ENCODE measurements around the gene DDX42. TPM values are rescaled to one million over a fixed set of nuclear protein-coding genes. Genes with fewer than 3 reads are reported as not detected.
"Not testable (repeated sequence)": the region's sequence is repeated elsewhere in the genome, so short reads cannot be mapped to it uniquely, and the experiment has no call there.

Gene DDX42
- total RNA-seq, 4 donors from 2014 or later: 27.1 to 88.5 (median 51.9) TPM

- peaks cover 6 to 73% (median 28%) of the 10 kb centered on the region in 3 donors for H3K36me3 ChIP-seq
- intact Hi-C loops (cut with DNase I): no loop called here
- WGBS, 2 donors: 91 to 100% methylated on average over 1 of the region's 1 CpG
Measured at GRCh38 chr17:63786117-63786516, 12.1 kb downstream of the DDX42 start.

DNA sequence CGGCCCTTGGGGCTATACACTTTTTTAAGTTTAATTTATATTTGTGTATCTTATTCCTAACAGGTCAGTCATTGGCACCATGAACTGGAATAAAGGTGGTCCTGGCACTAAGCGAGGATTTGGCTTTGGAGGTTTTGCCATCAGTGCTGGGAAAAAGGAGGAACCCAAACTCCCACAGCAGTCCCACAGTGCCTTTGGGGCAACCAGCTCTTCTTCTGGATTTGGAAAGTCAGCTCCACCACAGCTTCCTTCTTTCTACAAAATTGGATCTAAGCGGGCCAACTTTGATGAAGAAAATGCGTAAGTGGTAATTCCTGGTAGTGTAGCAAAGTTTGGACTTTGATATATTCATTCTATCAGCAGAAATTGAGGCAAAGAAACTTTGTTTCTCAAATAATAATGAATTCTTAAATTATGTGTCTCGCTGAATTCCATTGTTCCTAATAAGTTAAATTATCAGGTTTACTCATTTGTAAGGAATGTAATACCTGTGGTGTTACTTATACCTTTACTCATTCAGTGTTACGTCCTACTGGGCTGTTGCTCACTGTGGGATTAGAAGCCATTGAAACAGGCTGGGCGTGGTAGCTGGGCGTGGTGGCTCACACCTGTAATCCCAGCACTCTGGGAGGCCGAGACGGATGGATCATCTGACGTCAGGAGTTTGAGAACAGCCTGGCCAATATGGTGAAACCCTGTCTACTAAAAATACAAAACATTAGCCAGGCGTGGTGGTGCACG lies 13.2 kb downstream of the DDX42 start:
- TF ChIP-seq POLR2A (IDR thresholded peaks at IDR 0.05): no peak
- TF ChIP-seq, protein P1, sequence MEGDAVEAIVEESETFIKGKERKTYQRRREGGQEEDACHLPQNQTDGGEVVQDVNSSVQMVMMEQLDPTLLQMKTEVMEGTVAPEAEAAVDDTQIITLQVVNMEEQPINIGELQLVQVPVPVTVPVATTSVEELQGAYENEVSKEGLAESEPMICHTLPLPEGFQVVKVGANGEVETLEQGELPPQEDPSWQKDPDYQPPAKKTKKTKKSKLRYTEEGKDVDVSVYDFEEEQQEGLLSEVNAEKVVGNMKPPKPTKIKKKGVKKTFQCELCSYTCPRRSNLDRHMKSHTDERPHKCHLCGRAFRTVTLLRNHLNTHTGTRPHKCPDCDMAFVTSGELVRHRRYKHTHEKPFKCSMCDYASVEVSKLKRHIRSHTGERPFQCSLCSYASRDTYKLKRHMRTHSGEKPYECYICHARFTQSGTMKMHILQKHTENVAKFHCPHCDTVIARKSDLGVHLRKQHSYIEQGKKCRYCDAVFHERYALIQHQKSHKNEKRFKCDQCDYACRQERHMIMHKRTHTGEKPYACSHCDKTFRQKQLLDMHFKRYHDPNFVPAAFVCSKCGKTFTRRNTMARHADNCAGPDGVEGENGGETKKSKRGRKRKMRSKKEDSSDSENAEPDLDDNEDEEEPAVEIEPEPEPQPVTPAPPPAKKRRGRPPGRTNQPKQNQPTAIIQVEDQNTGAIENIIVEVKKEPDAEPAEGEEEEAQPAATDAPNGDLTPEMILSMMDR (IDR thresholded peaks at IDR 0.05): no peak
- Histone ChIP-seq H3K4me3 (no peak overlapping the region), H3K27ac (peak overlapping the region; percentile 2 to 72 (median 53)), H3K27me3 (no peaks in the 10 kb centered on the region), H3K9me3 (no peaks in the 10 kb centered on the region), H3K4me1 (peaks cover 0 to 50% (median 3%) of the 10 kb centered on the region in 3 donors), H3K36me3 (peaks cover 6 to 80% (median 28%) of the 10 kb centered on the region in 3 donors)
- no peak for DNase-seq
- 59 to 93% methylated on average over 10 to 11 of the region's 13 CpGs for WGBS, 2 donors
- intact Hi-C loops (cut with DNase I): no loop called here

More at GRCh38 chr17:63786117-63786516, 12.1 kb downstream of the DDX42 start:
- no peaks in the 10 kb centered on the region for H3K27me3 ChIP-seq
- no peak for TF ChIP-seq POLR2A (IDR thresholded peaks at IDR 0.05)
- TF ChIP-seq, protein P1 (IDR thresholded peaks at IDR 0.05): no peak
- DNase-seq: no peak
- no peaks in the 10 kb centered on the region for H3K9me3 ChIP-seq
- no peak overlapping the region for H3K4me3 ChIP-seq
- peaks cover 0 to 53% (median 3%) of the 10 kb centered on the region in 3 donors for H3K4me1 ChIP-seq
- H3K27ac ChIP-seq: peak overlapping the region in 2 of 4 donors; percentile 62 to 72

DNA sequence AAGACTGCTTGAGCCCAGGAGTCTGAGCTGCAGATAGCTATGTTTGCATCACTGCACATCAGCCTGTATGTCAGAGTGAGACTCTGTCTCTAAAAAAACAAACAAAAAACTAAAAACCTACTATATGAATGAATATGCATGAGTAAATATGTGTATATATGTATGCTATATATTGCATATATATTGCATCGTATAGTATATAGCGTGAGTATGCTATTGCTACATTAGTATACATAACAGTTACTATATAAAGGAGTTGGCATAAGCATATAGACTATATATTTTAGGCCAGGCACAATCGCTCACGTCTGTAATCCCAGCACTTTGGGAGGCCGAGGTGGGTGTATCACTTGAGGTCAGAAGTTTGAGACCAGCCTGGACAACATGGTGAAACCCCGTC lies 16.1 kb downstream of the DDX42 start:
- Histone ChIP-seq H3K4me1 (peaks cover 0 to 35% (median 6%) of the 10 kb centered on the region in 3 donors), H3K9me3 (no peaks in the 10 kb centered on the region), H3K36me3 (peaks cover 18 to 85% (median 36%) of the 10 kb centered on the region in 3 donors), H3K27ac (no peak overlapping the region), H3K4me3 (no peak overlapping the region), H3K27me3 (no peaks in the 10 kb centered on the region)
- DNase-seq: no peak
- WGBS, 2 donors: 90 to 95% methylated on average over 6 of the region's 6 CpGs
- intact Hi-C loops (cut with DNase I): no loop called here
- TF ChIP-seq POLR2A (IDR thresholded peaks at IDR 0.05): no peak
- TF ChIP-seq, protein P1 (IDR thresholded peaks at IDR 0.05): no peak

GRCh38 chr17:63792055-63792729 lies 18.2 kb downstream of the DDX42 start:
- Histone ChIP-seq H3K4me1 (peaks cover 0 to 15% (median 6%) of the 10 kb centered on the region in 3 donors), H3K27me3 (no peaks in the 10 kb centered on the region), H3K4me3 (no peak overlapping the region), H3K9me3 (no peaks in the 10 kb centered on the region), H3K36me3 (peaks cover 18 to 100% (median 43%) of the 10 kb centered on the region in 3 donors), H3K27ac (no peak overlapping the region)
- 38 to 64% methylated on average over 3 of the region's 3 CpGs for WGBS, 2 donors
- DNase-seq: no peak
- TF ChIP-seq, protein P1 (IDR thresholded peaks at IDR 0.05): no peak
- TF ChIP-seq POLR2A (IDR thresholded peaks at IDR 0.05): no peak
- intact Hi-C loops (cut with DNase I): no loop called here

- intact Hi-C loops (cut with DNase I); H3K27ac ChIP-seq; H3K4me3 ChIP-seq; H3K9me3 ChIP-seq; H3K27me3 ChIP-seq; DNase-seq: not testable (repeated sequence)
- H3K36me3 ChIP-seq: peaks cover 21 to 100% (median 32%) of the 10 kb centered on the region in 3 donors
- WGBS, 2 donors: 95 to 97% methylated on average over 10 of the region's 10 CpGs
- H3K4me1 ChIP-seq: peaks cover 0 to 14% (median 6%) of the 10 kb centered on the region in 3 donors
Measured at GRCh38 chr17:63796375-63796774, 22.4 kb downstream of the DDX42 start.

All from esophagus squamous epithelium (tissue), 5 donors.